Effector CD8-positive, alpha-beta T cell (primary cell): ENCODE results near the gene MARCKS.

Experiments used
- DNase-seq: peaks from one replicate; lab custom pipeline; 2025; lab: John Stamatoyannopoulos, UW
- total RNA-seq, 4 experiments: gene quantifications; one replicate each; lab custom pipeline; 2026; lab: John Stamatoyannopoulos, UW

MARCKS gene, protein sequence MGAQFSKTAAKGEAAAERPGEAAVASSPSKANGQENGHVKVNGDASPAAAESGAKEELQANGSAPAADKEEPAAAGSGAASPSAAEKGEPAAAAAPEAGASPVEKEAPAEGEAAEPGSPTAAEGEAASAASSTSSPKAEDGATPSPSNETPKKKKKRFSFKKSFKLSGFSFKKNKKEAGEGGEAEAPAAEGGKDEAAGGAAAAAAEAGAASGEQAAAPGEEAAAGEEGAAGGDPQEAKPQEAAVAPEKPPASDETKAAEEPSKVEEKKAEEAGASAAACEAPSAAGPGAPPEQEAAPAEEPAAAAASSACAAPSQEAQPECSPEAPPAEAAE
- 0 to 3.4 (median 0.44) reads per million in 4 experiments for total RNA-seq

DNA sequence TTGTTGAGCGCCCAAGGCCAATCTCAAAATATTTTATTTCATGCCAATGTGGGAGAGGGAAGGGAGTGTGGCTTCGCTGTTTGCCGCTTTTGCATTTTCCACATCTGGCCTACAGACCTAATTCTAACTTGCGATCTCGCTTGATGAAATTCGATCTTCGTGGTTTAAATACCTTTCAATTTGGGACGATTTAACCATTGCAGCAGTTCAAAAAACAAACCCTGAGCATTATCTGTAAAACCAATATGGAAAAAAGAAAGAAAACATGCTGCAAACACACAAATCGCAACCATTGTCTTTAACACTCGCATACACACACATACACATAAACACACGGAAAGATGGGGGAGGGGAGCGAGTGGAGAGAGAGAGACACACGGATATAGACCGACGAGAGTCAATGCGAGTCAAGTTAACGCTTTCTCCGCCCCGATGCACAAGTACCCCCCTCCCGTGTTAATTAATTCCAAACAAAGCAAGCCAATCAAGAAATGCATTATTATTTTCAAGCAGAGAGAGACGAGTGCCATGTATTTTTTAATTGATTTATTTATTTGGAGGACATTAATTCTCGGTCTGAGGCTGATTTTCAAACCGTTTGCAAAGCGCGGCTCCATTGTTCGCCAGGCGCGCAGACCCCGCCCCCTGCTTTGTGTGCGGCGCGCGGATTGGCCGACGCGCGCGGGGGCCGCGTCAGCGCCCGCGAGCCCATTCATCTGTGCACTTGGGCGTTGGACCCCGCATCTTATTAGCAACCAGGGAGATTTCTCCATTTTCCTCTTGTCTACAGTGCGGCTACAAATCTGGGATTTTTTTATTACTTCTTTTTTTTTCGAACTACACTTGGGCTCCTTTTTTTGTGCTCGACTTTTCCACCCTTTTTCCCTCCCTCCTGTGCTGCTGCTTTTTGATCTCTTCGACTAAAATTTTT is at the start of gene MARCKS:
Gene MARCKS, plus strand, starts transcription at position 721 of the 931 bp plus-strand sequence. CDS start 401 bp downstream, outside the sequence.
- no peak for DNase-seq

DNA sequence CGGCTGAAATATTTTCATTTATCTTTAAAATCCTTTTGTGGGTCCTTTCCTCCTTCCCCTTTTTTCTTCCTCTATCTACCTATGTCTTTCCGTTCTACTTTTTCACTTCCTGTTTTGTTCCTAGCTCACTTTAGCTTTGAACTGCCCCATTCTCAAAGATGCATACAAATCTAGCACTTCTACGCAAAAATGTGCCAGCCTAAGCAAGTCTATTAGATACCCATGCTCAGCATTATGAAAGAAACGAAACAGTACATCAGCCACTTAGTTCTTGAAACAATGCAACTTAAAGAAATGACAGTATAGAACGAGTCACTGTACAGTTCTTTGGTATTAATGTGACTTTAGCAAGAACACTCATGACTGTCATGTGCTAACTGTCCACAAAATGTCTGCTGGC is 47.3 kb upstream of the MARCKS start:
- DNase-seq = no peak

DNA sequence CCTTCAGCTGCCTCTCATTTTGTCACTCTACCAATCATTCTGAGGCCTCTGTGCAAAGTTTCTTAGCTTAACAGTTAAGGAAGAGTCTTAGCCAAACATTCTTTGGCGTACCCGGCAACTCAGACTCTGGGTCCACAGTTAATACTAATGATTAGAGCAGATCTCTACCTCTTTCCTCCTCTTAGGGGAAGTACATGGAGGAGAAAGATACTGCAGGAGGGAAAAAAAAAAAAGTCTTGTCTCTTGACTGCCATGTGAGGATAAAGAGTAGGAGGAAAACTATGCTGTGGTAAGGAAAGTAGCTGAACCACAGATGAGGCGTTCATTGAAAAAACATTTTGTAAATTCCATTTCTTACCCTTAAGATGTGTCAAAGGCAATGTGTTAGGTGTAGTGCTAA is 44.0 kb upstream of the MARCKS start:
- DNase-seq = no peak

GRCh38 chr6:113818578-113818977 is 38.6 kb upstream of the MARCKS start:
- no peak for DNase-seq

DNA sequence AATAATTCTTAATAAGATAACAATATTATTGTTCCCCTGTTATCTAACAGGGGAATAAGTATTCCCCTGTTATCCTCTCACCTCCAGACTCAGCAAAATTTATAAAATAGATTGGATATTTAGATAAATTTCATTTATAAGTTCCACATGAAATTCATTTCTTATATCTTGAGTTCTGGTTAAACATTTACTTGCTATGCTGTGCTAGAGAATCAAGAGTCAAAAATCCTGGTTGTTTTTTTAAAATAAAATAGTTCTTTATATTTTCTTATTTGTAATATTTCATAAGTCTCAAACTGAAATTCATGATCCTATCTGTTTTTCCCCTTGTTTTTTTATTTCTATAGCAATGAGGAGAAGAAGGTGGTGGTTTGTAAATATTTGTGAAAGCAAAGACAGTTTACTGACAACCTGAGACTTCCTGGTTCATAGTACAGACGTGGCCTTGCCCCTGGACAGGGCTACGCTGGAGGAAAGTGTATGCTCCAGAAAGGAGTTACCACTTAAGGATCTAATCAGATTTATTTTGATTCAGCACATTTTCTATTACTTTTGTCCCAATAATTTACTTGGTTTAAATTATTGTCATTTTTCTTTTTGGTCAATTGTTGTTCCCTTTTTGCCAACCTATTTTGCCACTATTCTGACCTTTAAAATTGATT is 37.8 kb upstream of the MARCKS start:
- DNase-seq = no peak

DNA sequence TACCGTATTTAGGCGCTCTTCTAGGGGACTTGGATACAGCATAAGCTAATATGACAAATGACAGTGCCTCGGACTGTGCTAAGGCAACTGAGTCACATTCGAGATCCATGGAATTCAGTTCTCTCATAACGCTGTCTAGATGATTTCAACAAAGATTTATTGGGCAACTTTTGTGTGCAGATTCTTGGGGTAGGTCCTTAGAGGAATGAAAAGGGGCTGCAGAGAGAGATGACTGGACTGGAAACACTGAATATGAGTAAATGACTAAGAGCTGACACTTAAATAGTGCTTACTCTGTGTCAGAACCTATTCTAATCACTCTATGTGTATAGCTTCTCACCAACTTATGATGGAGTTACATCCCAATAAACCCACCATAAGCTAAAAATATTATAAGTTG is 36.4 kb upstream of the MARCKS start:
- no peak for DNase-seq

DNA sequence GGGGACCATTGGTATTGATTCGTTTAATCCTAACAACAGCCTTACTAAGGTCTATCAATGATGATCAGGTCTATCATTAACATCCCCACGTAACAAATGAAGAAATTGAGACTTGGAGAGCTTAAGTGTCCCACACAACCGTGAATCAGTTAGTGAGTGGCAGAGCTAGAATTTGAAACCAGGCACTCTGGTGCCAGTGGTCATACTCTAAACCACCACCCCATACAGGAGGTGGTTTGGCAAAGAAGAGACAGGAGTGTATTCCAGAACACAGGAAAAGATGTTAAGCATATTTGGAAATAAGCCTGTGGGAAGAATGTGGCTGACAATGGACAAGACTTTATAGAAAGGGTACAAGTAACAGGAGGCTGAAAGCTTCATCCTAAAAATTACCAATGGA is 35.7 kb upstream of the MARCKS start:
- no peak for DNase-seq

GRCh38 chr6:113823916-113824315 is 33.2 kb upstream of the MARCKS start:
- DNase-seq = no peak

DNA sequence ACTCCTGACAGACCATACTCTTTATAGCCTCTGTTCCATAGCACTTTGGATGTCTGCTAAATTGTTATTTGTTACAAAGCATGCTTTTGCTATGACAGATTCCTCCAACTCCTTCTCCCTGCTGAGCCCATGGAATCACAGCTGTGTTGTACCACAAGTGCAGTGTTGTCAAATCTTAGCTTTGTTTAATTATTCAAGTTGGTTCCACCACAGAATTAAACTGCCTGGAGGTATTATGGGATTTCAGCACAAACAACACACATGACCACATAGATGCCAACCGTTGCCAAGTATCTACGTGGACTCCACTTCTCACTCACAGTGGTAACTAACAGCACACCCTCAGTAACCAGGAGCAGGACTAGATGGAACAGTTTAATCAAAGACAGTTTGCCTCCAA is 32.7 kb upstream of the MARCKS start:
- no peak for DNase-seq

- no peak for DNase-seq
These were observed 32.3 kb upstream of the MARCKS start for GRCh38 chr6:113824866-113825265.

- DNase-seq = no peak
These were observed 31.4 kb upstream of the MARCKS start for GRCh38 chr6:113825781-113826180.

- DNase-seq = no peak
These were observed 28.0 kb upstream of the MARCKS start for GRCh38 chr6:113828984-113829695.

DNA sequence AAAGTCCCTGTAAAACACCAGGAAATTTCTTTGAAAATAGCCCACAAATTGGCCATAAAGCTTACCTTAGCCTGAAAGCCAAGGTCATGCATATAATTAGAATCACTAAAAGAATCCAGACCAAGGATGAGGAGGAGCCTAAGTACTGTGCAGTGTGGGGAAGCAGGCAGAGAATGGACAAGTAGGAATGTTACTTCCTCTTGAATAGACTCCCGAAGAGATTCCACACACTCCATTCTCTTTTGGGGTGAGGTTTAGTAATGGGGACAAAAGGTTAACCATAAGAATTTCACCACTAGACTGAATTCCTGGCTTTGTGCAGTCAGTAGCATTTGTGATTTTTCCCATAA is 27.5 kb upstream of the MARCKS start:
- no peak for DNase-seq

DNA sequence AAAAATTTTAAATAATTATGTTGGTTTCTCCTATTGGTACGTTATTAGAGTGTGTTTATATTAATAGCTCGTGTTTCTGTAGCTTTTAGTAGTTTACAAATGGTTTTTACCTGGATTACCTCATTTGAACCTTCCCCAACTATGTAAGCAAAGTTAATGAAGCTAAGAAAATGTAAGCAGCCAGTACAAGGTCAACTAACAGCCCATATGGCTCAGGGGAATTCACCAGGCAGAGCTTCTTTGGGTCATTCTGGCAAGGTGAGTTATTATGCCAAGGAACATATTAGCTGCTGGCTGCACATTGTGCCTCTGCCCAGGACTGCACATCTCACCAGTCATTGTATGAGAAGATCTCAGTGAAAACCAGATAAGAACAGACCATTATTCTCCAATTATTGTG is 27.0 kb upstream of the MARCKS start:
- no peak for DNase-seq

DNA sequence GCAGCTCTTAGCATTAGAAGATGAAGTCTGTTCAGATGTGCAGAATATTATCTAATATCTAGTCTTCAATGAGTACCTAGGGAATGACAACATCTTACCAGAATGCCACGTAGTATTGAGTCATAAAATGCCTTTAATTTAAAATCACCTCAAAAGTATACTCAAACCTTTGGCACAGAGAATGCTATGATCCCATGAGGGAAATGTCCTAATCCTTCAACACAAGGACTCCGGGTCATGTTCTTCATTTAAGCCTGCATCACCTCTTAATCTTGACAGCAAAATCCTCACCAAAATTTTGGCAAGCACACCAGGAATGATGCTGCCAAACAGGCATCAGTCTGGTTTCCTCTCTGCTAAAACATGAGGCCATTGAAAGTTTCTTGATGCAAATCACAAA is 23.6 kb upstream of the MARCKS start:
- no peak for DNase-seq

GRCh38 chr6:113837170-113837569 is 20.0 kb upstream of the MARCKS start:
- DNase-seq = no peak

GRCh38 chr6:113842165-113842564 is 15.0 kb upstream of the MARCKS start:
- no peak for DNase-seq

DNA sequence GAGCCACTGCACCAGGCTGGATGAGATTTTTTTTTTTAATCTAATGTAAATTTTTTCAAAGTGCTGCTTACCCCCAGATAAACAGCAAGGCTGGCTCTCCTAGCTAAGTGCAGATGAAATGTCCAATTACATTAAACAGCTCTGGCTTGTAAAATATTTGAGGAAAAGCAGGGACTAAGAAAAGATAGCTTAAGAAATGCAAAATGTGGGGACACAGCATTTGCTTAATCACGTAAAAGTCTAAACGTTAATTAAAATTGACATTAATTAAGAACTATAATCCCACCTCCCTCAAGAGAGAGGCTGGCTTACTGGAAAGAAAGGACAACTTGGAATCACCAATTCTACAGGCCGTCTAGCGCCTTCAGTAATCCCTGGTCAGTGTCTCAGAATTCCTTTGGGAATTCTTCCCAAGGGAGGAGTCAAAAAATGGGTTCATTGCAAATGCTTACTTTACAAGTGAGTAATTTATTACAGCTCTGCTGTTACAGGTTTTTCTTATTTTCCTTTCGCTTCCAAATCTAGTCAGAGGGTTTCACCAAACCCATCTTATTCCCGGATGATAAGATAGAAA is 13.6 kb upstream of the MARCKS start:
- DNase-seq = no peak

DNA sequence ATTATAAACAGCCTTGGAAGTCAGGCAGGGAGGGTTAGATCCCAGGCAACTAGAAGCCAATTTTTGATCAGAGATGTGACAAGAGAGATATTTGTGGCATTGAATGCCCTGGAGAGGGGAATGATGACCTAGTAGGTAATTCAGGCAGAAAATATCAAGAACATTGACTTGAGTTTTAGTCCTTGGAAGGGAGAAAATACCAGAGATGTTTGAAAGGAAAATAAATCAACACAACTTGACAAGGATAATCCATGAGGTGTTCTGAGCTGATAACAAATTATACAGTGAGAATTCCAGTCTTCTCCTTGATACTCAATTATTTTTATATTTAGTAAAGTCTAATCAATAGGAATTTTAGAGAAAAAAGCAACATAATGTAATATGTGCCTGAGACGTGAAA is 10.6 kb upstream of the MARCKS start:
- no peak for DNase-seq

DNA sequence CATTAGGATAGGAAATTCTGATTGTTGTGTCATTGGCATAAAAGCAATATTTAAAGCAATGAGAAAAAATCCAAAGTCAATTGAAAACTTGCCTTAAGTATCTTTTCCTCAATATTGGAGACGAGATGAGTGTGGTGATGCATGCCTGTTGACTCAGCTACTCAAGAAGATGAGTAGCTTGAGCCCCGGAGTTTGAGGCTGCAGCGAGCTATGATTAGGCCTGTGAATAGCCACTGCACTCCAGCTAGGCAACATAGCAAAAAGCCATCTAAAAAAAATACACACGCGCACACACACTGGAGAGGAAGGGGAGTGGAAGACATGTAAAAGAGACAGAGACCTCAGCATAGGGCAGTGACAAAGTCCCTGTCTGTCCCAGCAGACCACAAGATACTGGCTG is 9.7 kb upstream of the MARCKS start:
- DNase-seq = no peak

DNA sequence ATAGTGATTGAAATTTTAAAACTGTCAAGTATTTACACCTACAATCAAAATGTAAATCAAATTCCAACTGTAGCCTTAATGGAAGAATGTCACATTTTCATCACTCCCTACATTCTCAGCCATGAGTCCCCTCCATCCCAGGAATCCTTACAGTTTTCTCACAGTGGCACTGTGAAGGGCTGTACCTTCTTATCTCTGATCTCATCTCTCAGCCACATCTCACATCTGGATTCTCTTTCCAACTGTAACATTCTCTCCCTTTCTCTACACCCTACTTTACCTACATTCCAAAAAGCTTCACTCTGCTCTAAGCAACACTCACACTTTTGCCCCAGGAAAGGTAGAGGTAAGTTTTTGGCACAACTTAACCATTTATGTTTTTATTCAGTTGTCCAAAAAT is 8.9 kb upstream of the MARCKS start:
- DNase-seq = no peak

DNA sequence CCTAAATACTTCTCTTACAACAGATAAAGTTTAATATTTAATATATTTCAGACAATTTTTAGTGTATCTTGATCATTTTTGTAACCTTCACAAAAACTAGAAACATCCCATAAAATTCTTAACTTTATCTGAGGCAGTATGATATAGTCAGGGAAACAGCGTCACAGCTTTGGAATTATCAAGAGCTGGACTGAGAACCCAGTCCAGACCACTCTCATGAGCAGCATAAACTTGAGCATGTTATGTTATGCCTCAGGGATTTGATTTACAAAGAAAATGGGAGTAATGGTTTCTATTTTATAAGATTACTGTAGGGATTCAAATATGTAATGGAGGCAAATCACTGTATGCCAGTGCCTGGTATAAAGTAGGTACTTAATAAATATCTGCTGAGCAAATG is 8.3 kb upstream of the MARCKS start:
- no peak for DNase-seq
